RKO (cell line): ENCODE results near the gene FAM124B.
"Not testable (repeated sequence)": the region's sequence is repeated elsewhere in the genome, so short reads cannot be mapped to it uniquely, and the experiment has no call there.

ENCODE experiments used
- DNase-seq: peaks from one replicate; pipeline ENCODE4 v3.0.0-alpha.2; 2016; ENCODE audit warnings: low spot score

Gene FAM124B

GRCh38 chr2:224412141-224413015, 10.5 kb upstream of the FAM124B start:
- DNase-seq: no peak

GRCh38 chr2:224410946-224411561, 9.1 kb upstream of the FAM124B start:
- DNase-seq: no peak

GRCh38 chr2:224408676-224409075, 6.8 kb upstream of the FAM124B start:
- no peak for DNase-seq

GRCh38 chr2:224407241-224407701, 5.4 kb upstream of the FAM124B start:
- DNase-seq: no peak

- no peak for DNase-seq
Observed at GRCh38 chr2:224405841-224406370, 4.0 kb upstream of the FAM124B start.

GRCh38 chr2:224405412-224405811, 3.5 kb upstream of the FAM124B start:
- DNase-seq: no peak

- DNase-seq: no peak
Observed at GRCh38 chr2:224404796-224405195, 2.9 kb upstream of the FAM124B start.

GRCh38 chr2:224403657-224404056, 1.8 kb upstream of the FAM124B start:
- no peak for DNase-seq

GRCh38 chr2:224400886-224401632, 848 bp downstream of the FAM124B start:
- DNase-seq: no peak

GRCh38 chr2:224400174-224400810, 1.6 kb downstream of the FAM124B start:
- no peak for DNase-seq

GRCh38 chr2:224398289-224398688, 3.6 kb downstream of the FAM124B start:
- DNase-seq: no peak

GRCh38 chr2:224397100-224397499, 4.8 kb downstream of the FAM124B start:
- DNase-seq: not testable (repeated sequence)

GRCh38 chr2:224395620-224396390, 6.1 kb downstream of the FAM124B start:
- no peak for DNase-seq

- DNase-seq: no peak
Observed at GRCh38 chr2:224393157-224393872, 8.6 kb downstream of the FAM124B start.

- DNase-seq: no peak
Observed at GRCh38 chr2:224392545-224392944, 9.4 kb downstream of the FAM124B start.

- DNase-seq: no peak
Observed at GRCh38 chr2:224389317-224389716, 12.6 kb downstream of the FAM124B start.

- no peak for DNase-seq
Observed at GRCh38 chr2:224386876-224387275, 15.0 kb downstream of the FAM124B start.

GRCh38 chr2:224382973-224383555, 18.8 kb downstream of the FAM124B start:
- no peak for DNase-seq

- not testable (repeated sequence) for DNase-seq
Observed at GRCh38 chr2:224382280-224382647, 19.6 kb downstream of the FAM124B start.
